Dendritic cell treated with granulocyte-macrophage colony-stimulating factor and Interleukin-4, amounts not matched to agents 40 ng/mL and 50 ng/mL, for 4 days (primary cell): Measurements from ENCODE around the gene FLVCR2.
"Not testable (repeated sequence)": the region's sequence is repeated elsewhere in the genome, so short reads cannot be mapped to it uniquely, and the experiment has no call there.

Source experiments
- H3K27ac Mint-ChIP-seq: one replicate; pipeline ENCODE4 v1.8.0; 2022; ENCODE audit warnings: mild to moderate bottlenecking, mixed read lengths
- H3K27me3 Mint-ChIP-seq: one replicate; pipeline ENCODE4 v1.8.0; 2022; ENCODE audit warnings: mild to moderate bottlenecking, mixed read lengths
- H3K36me3 Mint-ChIP-seq: one replicate; pipeline ENCODE4 v1.8.0; 2022; ENCODE audit warnings: low read depth, mixed read lengths
- H3K4me1 Mint-ChIP-seq: one replicate; pipeline ENCODE4 v1.8.0; 2022; ENCODE audit warnings: low read depth, mixed read lengths
- H3K4me3 Mint-ChIP-seq: one replicate; pipeline ENCODE4 v1.8.0; 2022; ENCODE audit warnings: mild to moderate bottlenecking, moderate library complexity, mixed read lengths
- H3K9me3 Mint-ChIP-seq: one replicate; pipeline ENCODE4 v1.8.0; 2022; ENCODE audit warnings: mixed read lengths
- intact Hi-C: fragments of 100-400 bp; cut with micrococcal nuclease; formaldehyde crosslinking; loops from one replicate; pipeline ENCODE4 v1.15.0; 2022

The FLVCR2 gene

DNA sequence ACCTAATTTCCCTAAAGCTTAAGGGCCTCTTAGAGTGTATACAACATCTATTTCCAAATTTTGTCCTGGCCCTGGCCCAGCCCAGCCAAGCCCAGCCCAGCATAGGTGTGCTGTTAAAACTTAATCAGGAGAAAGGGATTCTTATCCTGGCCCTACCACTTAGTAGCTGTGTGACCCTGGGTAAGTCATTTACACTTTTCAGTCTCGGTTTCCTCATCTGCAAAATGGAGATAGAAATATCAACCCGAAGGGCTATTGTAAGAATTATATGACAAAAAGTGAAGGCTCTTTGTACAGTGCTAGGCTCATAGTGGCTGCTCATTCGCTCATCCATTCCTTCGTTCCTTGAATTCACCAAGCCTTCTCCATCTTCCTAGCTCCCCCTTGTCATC, 81.8 kb downstream of the FLVCR2 start:
- H3K36me3 Mint-ChIP-seq = peaks cover 33% of the 10 kb centered on the region
- intact Hi-C loops = no loop called here

DNA sequence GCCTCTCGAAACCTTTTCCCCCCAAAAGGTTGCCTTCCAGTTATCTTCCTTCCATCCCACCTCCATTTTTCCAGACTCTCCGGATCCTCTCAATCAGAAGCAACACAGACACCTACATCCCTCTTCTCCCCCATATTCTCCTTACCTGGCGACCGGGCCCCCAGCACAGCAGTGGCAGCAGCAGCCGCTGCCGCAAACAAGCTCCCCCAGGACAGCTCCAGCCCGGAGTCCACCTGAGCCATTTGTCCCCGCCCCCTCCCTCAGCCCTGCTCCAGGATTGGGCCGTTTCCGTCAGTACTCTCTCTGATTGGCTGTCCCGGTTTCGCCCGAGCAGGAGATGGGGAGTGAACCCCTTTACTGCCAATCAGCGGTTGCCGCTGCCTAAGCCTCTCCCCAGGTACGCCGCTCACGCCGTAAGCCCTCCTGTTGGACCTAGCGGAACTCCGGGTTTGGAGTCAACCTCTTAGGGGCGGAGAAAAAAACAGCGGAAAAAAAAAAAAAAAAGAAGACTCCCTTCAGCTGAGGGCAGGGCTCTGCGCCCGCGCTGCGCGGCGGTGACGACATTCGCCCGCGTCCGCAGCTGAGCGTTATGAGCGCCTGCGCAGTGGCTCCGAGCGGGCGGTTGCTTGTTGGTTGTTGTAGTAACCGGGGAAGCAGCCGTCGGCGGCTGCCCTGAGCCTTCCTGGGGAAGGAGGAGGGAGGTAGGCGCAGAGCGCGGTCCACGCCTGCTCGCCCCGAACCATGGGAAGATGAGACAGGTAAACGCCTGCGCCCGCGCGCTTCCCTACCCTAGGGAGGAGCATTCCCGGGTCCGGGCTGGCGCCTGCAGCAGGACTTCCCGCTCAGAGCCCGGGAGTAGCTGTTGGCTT, 82.4 kb downstream of the FLVCR2 start, which contains the start of the genes ERG28 and TTLL5:
Gene ERG28, minus strand, starts transcription at position 247 of the 869 bp plus-strand sequence. CDS start 3,374 bp downstream, outside the sequence.
Gene TTLL5, plus strand, starts transcription at position 617 of the 869 bp plus-strand sequence. CDS start 1,904 bp downstream, outside the sequence.
- Mint-ChIP-seq H3K4me1 (peaks cover 20% of the 10 kb centered on the region), H3K4me3 (peak within 1 kb of the TSS; percentile 91), H3K9me3 (no peaks in the 10 kb centered on the region), H3K27ac (peak within 1 kb of the TSS; percentile 84), H3K27me3 (no peaks in the 10 kb centered on the region), H3K36me3 (peaks cover 33% of the 10 kb centered on the region)
- intact Hi-C loops = no loop called here

More for the DNA sequence above, 81.8 kb downstream of the FLVCR2 start:
- peaks cover 20% of the 10 kb centered on the region for H3K4me1 Mint-ChIP-seq
- H3K27me3 Mint-ChIP-seq = no peaks in the 10 kb centered on the region
- peak overlapping the region; percentile 84 for H3K27ac Mint-ChIP-seq
- peak overlapping the region; percentile 91 for H3K4me3 Mint-ChIP-seq
- H3K9me3 Mint-ChIP-seq = no peaks in the 10 kb centered on the region

GRCh38 chr14:75661499-75661814, 83.0 kb downstream of the FLVCR2 start:
- peaks cover 20% of the 10 kb centered on the region for H3K4me1 Mint-ChIP-seq

DNA sequence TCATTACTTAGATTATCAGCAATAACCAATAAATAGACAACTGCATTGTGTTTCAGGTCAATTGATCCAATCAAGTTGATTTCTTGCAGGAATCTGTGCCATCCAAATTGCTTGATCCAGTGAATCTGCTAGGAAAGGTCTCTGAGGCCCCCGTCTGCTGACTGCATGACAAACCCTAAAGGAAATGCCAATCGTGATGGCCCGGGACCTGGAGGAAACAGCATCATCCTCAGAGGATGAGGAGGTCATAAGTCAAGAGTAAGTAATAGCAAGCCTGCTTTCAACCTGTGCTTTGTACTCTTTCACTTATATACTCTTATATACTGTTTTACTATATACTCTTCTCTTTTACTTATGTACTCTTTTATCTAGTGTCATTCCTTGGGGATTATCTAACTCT, 84.5 kb downstream of the FLVCR2 start:
- Mint-ChIP-seq H3K9me3 (no peaks in the 10 kb centered on the region), H3K27me3 (no peaks in the 10 kb centered on the region), H3K36me3 (peaks cover 35% of the 10 kb centered on the region), H3K4me3 (no peak overlapping the region), H3K27ac (no peak overlapping the region), H3K4me1 (peaks cover 20% of the 10 kb centered on the region)
- intact Hi-C loops = no loop called here

More at GRCh38 chr14:75661499-75661814, 83.0 kb downstream of the FLVCR2 start:
- Mint-ChIP-seq H3K27ac (peak overlapping the region; percentile 84), H3K4me3 (peak overlapping the region; percentile 91), H3K27me3 (no peaks in the 10 kb centered on the region), H3K9me3 (no peaks in the 10 kb centered on the region), H3K36me3 (peaks cover 33% of the 10 kb centered on the region)
- intact Hi-C loops = no loop called here

GRCh38 chr14:75667099-75667765, 88.8 kb downstream of the FLVCR2 start:
- no peaks in the 10 kb centered on the region for H3K27me3 Mint-ChIP-seq
- no peaks in the 10 kb centered on the region for H3K9me3 Mint-ChIP-seq
- no peaks in the 10 kb centered on the region for H3K4me1 Mint-ChIP-seq
- peaks cover 60% of the 10 kb centered on the region for H3K36me3 Mint-ChIP-seq
- intact Hi-C loops = no loop called here
- no peak overlapping the region for H3K27ac Mint-ChIP-seq
- no peak overlapping the region for H3K4me3 Mint-ChIP-seq

- no peak overlapping the region for H3K4me3 Mint-ChIP-seq
- intact Hi-C loops = no loop called here
- H3K4me1 Mint-ChIP-seq = peaks cover 11% of the 10 kb centered on the region
- no peak overlapping the region for H3K27ac Mint-ChIP-seq
- H3K27me3 Mint-ChIP-seq = no peaks in the 10 kb centered on the region
- H3K9me3 Mint-ChIP-seq = no peaks in the 10 kb centered on the region
- peaks cover 62% of the 10 kb centered on the region for H3K36me3 Mint-ChIP-seq
These were observed 94.3 kb downstream of the FLVCR2 start for GRCh38 chr14:75672605-75673192.

- H3K27me3 Mint-ChIP-seq = no peaks in the 10 kb centered on the region
- no peak overlapping the region for H3K27ac Mint-ChIP-seq
- no peak overlapping the region for H3K4me3 Mint-ChIP-seq
- peaks cover 61% of the 10 kb centered on the region for H3K36me3 Mint-ChIP-seq
- H3K4me1 Mint-ChIP-seq = peaks cover 11% of the 10 kb centered on the region
- intact Hi-C loops = no loop called here
- no peaks in the 10 kb centered on the region for H3K9me3 Mint-ChIP-seq
These were observed 95.1 kb downstream of the FLVCR2 start for GRCh38 chr14:75673345-75674035.

DNA sequence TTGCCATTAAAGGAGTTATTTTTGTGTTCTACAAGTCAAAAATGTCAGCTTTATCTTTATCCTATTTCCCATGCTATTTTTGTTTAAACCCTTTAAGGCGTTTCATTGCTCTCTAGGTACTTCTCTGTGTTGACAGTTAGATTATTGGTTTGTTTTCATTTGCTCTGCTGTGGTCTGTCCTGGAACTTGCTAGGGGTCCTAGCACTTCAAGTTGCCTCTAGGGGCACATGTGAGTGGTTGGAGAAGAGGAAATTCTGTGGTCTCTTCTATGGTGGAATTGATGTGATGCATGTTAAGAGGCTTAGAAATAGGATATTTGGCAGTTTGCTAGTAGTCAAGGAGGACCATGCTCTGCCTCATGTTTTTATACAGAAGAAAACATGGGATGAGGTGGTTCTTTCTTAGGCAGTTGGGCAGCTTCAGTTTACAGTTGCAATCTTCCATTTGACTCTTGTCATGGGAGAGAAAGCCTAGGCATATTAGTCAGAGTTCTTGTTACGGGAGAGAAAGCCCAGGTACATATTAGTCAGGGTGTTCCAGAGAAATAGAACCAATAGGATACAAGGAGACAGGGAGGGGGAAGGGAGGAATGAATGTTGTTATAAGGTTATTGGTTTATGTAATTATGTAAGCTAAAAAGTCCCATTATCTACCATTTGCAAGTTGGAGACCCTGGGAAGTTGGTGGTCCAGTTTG, 97.0 kb downstream of the FLVCR2 start:
- H3K27ac Mint-ChIP-seq = no peak overlapping the region

DNA sequence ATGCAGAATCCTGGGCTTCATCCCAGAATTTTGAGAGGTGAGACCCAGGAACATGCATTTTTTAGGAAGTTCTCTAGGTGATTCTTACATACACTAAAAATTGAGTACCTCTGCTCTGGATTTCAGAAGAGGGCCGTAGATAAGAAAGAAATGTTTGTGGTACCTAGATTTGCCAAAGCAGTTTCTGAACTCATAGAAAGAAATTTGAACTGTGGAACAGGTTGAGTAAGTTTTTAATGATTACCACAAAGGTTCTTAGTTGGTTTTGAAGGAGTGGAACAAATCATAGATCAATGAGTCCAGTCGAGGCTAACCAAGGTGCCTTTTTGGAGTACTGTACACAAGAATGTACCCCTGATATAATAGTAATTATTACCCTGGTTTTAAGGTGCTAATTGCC, 107.5 kb downstream of the FLVCR2 start:
- no peaks in the 10 kb centered on the region for H3K4me1 Mint-ChIP-seq
- H3K27ac Mint-ChIP-seq = no peak overlapping the region
- H3K4me3 Mint-ChIP-seq = no peak overlapping the region
- intact Hi-C loops = no loop called here
- H3K9me3 Mint-ChIP-seq = no peaks in the 10 kb centered on the region
- H3K36me3 Mint-ChIP-seq = peaks cover 61% of the 10 kb centered on the region
- no peaks in the 10 kb centered on the region for H3K27me3 Mint-ChIP-seq

More for the DNA sequence above, 97.0 kb downstream of the FLVCR2 start:
- peaks cover 43% of the 10 kb centered on the region for H3K36me3 Mint-ChIP-seq
- peaks cover 11% of the 10 kb centered on the region for H3K4me1 Mint-ChIP-seq
- no peaks in the 10 kb centered on the region for H3K9me3 Mint-ChIP-seq
- no peak overlapping the region for H3K4me3 Mint-ChIP-seq
- intact Hi-C loops = no loop called here
- H3K27me3 Mint-ChIP-seq = no peaks in the 10 kb centered on the region

DNA sequence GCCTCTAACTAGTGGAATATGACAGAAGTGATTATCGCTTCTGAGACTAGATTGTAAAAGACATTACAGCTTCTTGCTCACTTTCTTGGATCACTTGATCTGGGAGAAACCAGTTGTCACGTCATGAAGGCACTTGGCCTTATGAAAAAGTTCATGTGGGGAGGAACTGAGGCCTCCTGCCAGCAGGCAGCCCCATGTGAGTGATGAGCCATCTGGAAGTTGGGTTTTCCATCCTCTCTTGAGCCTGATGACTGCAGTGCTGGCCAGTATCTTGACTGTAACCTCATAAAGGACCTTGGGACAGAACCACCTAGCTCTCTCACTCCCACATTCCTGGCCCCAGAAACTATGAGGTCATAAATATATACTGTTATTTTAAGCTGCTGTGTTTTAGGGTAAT, 110.6 kb downstream of the FLVCR2 start:
- no peak overlapping the region for H3K27ac Mint-ChIP-seq

DNA sequence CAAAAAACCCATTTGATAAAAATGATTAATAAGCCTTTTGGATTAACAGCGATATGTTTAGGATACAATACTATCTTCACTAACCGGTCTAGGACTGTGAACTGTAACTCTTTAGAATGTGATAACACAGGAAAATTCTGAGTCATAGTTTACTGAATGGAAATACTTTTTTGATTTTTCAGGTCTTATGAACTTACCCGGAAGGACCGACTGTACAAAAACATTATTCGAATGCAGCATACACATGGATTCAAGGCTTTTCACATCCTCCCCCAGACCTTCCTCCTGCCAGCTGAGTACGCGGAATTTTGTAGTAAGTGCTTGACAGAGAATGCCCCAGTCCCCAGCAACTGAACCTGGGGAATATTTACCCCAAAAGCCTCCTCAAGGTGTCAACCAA, 111.6 kb downstream of the FLVCR2 start:
- Mint-ChIP-seq H3K9me3 (peaks cover 8% of the 10 kb centered on the region), H3K27ac (no peak overlapping the region), H3K27me3 (no peaks in the 10 kb centered on the region), H3K4me3 (no peak overlapping the region), H3K36me3 (peaks cover 64% of the 10 kb centered on the region), H3K4me1 (no peaks in the 10 kb centered on the region)
- intact Hi-C loops = no loop called here

More for the DNA sequence above, 110.6 kb downstream of the FLVCR2 start:
- Mint-ChIP-seq H3K4me3 (no peak overlapping the region), H3K9me3 (no peaks in the 10 kb centered on the region), H3K4me1 (no peaks in the 10 kb centered on the region), H3K27me3 (no peaks in the 10 kb centered on the region), H3K36me3 (peaks cover 64% of the 10 kb centered on the region)
- intact Hi-C loops = no loop called here

DNA sequence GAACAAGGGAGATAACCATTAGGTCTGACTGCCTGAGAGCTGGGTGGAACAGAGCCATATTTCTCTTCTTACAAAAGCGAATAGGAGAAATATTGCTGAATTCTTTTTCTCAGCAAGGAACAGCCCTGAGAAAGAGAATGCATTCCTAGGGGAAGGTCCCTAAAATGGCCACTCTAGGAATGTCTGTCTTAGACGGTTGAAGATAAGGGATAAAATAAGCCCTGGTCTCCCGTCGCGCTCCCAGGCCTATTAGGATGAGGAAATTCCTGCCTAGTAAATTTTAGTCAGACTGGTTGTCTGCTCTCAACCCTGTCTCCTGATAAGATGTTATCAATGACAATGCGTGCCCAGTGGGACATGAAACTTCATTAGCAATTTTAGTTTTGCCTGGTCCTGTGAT, 116.6 kb downstream of the FLVCR2 start:
- H3K27me3 Mint-ChIP-seq, intact Hi-C loops, H3K4me3 Mint-ChIP-seq, H3K27ac Mint-ChIP-seq: not testable (repeated sequence)
- peaks cover 10% of the 10 kb centered on the region for H3K9me3 Mint-ChIP-seq
- H3K4me1 Mint-ChIP-seq = peaks cover 20% of the 10 kb centered on the region
- H3K36me3 Mint-ChIP-seq = peaks cover 75% of the 10 kb centered on the region

GRCh38 chr14:75697386-75697785, 119.0 kb downstream of the FLVCR2 start:
- Mint-ChIP-seq H3K27ac (peak overlapping the region; percentile 7), H3K4me1 (peaks cover 20% of the 10 kb centered on the region), H3K9me3 (peaks cover 10% of the 10 kb centered on the region), H3K4me3 (no peak overlapping the region), H3K36me3 (peaks cover 76% of the 10 kb centered on the region), H3K27me3 (no peaks in the 10 kb centered on the region)
- intact Hi-C loops = no loop called here
